Embryonic facial prominence (tissue), 1 donor: ENCODE measurements around the gene EML4.
"Not testable (repeated sequence)": the region's sequence is repeated elsewhere in the genome, so short reads cannot be mapped to it uniquely, and the experiment has no call there.

ENCODE experiments used
- DNase-seq: peaks from one replicate; pipeline ENCODE4 v3.0.0-alpha.2; 2016; ENCODE audit errors: extremely low spot score

The EML4 gene

GRCh38 chr2:42172566-42172965 is 3.4 kb downstream of the EML4 start:
- no peak for DNase-seq

GRCh38 chr2:42173467-42173866 is 4.3 kb downstream of the EML4 start:
- not testable (repeated sequence) for DNase-seq

- DNase-seq: no peak
Observed at GRCh38 chr2:42176992-42177738, 8.0 kb downstream of the EML4 start.

- DNase-seq: no peak
Observed at GRCh38 chr2:42178335-42178734, 9.2 kb downstream of the EML4 start.

GRCh38 chr2:42180300-42180699 is 11.1 kb downstream of the EML4 start:
- DNase-seq: no peak

GRCh38 chr2:42182654-42183308 is 13.6 kb downstream of the EML4 start:
- no peak for DNase-seq

GRCh38 chr2:42183775-42184174 is 14.6 kb downstream of the EML4 start:
- no peak for DNase-seq

- DNase-seq: no peak
Observed at GRCh38 chr2:42184346-42184745, 15.2 kb downstream of the EML4 start.

- DNase-seq: no peak
Observed at GRCh38 chr2:42185220-42185921, 16.2 kb downstream of the EML4 start.

GRCh38 chr2:42186366-42186765 is 17.2 kb downstream of the EML4 start:
- DNase-seq: no peak

GRCh38 chr2:42186945-42187632 is 17.9 kb downstream of the EML4 start:
- no peak for DNase-seq

- no peak for DNase-seq
Observed at GRCh38 chr2:42187886-42188285, 18.7 kb downstream of the EML4 start.

GRCh38 chr2:42189235-42189566 is 20.0 kb downstream of the EML4 start:
- DNase-seq: no peak

GRCh38 chr2:42190191-42190590 is 21.0 kb downstream of the EML4 start:
- no peak for DNase-seq

- DNase-seq: no peak
Observed at GRCh38 chr2:42191285-42192009, 22.3 kb downstream of the EML4 start.

- DNase-seq: no peak
Observed at GRCh38 chr2:42192010-42192373, 22.8 kb downstream of the EML4 start.

- no peak for DNase-seq
Observed at GRCh38 chr2:42192652-42193566, 23.8 kb downstream of the EML4 start.

- no peak for DNase-seq
Observed at GRCh38 chr2:42193722-42194187, 24.6 kb downstream of the EML4 start.

GRCh38 chr2:42194428-42194827 is 25.3 kb downstream of the EML4 start:
- DNase-seq: no peak

- DNase-seq: no peak
Observed at GRCh38 chr2:42195559-42195958, 26.4 kb downstream of the EML4 start.

- no peak for DNase-seq
Observed at GRCh38 chr2:42196070-42196402, 26.9 kb downstream of the EML4 start.
